Measurements from ENCODE around the gene WWC2.
"Not testable (repeated sequence)": the region's sequence is repeated elsewhere in the genome, so short reads cannot be mapped to it uniquely, and the experiment has no call there.

WWC2 gene

GRCh38 chr4:183101956-183102480 is 3.0 kb downstream of the WWC2 start:
- no peak for DNase-seq

DNA sequence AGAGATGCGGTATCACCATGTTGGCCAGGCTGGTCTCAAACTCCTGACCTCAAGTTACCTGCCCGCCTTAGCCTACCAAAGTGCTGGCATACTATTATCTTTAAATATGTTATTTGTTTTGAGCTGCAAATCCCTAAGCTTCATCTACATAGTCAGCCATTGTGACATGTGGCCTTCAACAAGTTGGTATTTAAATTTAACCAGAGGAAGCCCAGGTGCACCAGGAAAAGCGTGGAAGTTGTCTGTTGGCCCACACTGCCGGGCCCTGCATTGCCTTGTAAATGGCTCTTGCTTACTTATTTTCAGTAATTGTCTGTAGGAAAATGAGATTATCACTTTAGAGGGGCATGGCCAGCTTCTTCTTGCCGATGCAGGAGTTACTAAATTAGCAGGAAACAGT is 6.0 kb downstream of the WWC2 start:
- DNase-seq = no peak

GRCh38 chr4:183106839-183107238 is 7.8 kb downstream of the WWC2 start:
- DNase-seq = no peak

- DNase-seq = no peak
Measured at GRCh38 chr4:183107891-183108459, 8.9 kb downstream of the WWC2 start.

- no peak for DNase-seq
Measured at GRCh38 chr4:183110244-183110643, 11.2 kb downstream of the WWC2 start.

GRCh38 chr4:183111452-183111885 is 12.4 kb downstream of the WWC2 start:
- DNase-seq = no peak

- no peak for DNase-seq
Measured at GRCh38 chr4:183118141-183118540, 19.1 kb downstream of the WWC2 start.

DNA sequence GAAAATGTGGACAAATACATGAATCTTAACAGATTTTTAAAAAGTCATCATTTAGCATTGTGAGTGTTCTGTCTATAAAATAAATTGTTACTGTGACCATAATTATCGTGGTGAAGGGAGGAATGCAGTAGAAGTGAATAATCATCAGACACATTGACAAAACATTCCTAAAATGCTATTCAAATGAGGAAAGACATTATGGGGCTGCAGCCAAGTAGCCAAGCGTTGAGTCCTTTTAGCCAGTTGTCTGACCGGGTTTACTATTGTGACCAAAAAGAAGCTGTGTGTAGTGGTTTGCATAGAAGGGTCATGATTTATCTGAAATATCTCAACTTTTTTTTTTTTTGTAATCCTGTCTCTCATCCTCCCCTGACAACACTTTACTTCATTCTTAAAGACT is 19.5 kb downstream of the WWC2 start:
- no peak for DNase-seq

GRCh38 chr4:183121660-183122059 is 22.6 kb downstream of the WWC2 start:
- not testable (repeated sequence) for DNase-seq

DNA sequence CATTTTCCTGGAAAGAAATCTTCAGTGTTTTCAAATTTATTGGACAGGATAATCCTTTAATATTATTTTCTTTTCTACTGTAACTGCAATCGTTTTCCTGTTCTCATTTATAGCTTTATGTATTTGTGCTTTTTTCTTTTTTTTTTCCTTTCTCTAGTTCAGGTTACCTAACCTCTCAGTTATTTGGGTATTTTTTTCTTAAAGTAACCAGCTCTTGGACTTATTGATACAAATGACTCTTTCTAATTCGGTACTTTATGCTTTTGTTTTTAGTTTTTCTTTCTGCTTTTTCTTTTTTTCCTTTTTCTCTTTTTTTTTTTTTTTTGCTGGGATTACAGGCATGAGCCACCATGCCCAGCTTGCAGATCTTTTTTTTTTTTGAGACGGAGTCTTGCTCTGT is 25.2 kb downstream of the WWC2 start:
- DNase-seq = no peak

- no peak for DNase-seq
Measured at GRCh38 chr4:183124865-183125264, 25.8 kb downstream of the WWC2 start.

GRCh38 chr4:183129125-183129524 is 30.1 kb downstream of the WWC2 start:
- no peak for DNase-seq

DNA sequence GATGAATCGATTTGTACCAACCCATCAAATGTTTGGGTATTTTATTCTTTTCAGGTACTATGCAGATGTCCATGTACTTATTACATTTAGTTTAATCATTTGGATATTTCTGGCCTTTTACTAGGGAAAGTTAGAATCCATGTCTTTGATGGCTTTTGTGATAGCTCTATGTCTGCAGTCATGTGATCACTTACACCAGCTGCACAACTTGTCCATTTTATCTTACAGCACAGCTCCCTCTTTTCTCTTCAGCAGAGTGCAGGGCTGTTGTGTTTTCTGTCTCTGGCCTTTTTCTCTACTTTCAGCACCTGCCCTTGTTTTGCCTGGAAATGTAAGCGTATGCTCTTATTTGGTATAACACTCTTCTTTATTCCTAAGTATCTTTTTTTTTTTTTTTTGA is 30.6 kb downstream of the WWC2 start:
- no peak for DNase-seq

DNA sequence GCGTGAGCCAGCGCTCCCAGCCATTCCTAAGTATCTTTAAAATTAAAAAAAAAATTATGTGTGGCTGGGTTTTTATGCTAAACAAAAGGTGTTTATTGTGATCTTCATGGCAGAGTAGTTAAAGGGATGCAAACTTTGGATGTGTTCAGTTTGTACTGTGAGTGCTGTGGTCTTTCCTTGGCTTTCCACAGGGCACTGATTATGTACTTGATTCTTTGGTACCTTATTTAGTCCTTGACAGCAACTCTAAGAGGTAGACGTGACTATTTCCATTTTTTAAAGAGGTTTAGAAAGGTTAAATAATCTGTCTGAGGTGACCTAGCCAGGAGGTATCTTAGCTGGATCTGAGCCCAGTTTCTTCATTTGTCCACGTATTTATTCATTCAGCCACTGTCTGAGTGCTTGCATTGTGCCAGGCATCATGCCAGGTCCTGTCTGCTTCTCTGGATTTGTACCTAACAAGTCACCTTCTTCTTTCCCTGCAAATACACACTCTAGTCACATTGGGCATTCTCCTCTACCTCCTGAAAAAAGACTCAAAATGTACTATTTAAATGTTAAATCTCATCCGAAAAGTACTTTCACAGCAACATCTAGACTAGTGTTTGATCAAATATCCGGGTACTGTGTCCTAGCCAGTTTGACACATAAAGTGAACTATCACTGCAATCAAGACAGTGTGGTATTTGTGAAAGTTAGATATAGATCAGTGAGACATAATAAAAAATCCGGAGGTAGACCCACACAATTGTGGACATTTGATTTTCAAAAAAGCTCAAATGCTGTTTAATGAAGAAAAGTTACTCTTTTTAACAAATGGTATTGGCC is 31.5 kb downstream of the WWC2 start:
- no peak for DNase-seq

GRCh38 chr4:183132081-183132480 is 33.0 kb downstream of the WWC2 start:
- DNase-seq = no peak

- DNase-seq = no peak
Measured at GRCh38 chr4:183132865-183133264, 33.8 kb downstream of the WWC2 start.

DNA sequence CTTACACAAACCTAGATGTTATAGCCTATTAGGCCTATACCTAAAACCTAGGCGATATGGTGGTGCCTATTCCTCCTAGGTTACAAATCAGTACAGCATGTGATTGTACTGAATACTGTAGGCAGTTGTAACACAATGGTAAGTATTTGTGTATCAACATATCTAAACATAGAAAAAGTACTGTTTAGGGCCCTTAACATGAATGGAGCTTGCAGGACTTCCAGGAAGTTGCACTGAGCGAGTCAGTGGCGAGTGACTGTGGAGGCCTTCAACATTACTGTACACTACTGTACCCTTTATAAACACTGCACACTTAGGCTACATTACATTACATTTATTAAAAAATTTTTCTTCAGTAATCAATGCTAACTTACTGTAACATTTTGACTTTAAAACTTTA is 37.8 kb downstream of the WWC2 start:
- no peak for DNase-seq

- DNase-seq = no peak
Measured at GRCh38 chr4:183139058-183139750, 40.1 kb downstream of the WWC2 start.

DNA sequence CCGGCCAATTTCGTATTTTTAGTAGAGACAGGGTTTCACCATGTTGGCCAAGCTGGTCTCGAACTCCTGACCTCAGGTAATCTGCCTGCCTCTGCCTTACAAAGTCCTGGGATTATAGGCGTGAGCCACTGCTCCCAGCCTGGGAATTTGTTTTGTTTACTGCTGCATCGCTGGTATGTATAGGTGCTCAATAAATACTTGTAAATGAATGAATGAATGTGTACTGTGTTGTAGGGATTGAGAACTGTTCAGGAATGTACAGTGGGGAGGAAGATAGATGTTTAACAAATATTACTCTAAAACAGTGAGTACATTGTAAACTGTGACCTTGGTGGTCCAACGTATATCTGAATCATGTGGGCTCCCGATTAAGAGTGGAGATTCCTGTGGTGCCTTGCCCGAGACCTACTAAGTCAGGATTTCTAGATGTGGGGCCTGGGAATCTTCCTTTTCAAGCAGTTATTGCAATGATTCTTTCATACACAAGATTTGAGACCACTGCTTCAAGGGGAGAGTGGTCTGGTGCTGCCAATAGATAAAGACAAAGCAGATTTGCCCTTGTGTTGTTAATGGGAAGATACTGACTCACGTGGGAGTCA is 41.0 kb downstream of the WWC2 start:
- DNase-seq = no peak

DNA sequence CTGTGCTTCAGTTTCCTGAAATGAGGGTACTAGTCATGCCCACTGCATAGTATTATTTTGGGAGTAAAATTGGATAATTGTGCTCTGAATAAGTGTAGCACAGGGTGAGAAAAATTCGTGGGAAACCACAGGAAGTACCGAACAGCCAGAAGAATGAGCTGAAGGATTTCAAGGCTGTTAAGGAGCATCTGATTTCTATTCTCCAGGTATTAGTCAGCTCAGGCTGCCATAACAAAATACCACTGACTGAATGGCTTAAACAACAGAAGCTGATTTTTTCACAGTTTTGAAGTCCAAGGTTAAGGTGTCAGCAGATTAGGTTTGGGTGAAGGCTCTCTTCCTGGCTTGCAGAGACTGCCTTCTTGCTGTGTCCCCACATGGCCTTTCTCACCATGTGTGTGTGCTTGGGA is 41.9 kb downstream of the WWC2 start:
- no peak for DNase-seq

- DNase-seq = no peak
Measured at GRCh38 chr4:183141997-183142396, 42.9 kb downstream of the WWC2 start.

DNA sequence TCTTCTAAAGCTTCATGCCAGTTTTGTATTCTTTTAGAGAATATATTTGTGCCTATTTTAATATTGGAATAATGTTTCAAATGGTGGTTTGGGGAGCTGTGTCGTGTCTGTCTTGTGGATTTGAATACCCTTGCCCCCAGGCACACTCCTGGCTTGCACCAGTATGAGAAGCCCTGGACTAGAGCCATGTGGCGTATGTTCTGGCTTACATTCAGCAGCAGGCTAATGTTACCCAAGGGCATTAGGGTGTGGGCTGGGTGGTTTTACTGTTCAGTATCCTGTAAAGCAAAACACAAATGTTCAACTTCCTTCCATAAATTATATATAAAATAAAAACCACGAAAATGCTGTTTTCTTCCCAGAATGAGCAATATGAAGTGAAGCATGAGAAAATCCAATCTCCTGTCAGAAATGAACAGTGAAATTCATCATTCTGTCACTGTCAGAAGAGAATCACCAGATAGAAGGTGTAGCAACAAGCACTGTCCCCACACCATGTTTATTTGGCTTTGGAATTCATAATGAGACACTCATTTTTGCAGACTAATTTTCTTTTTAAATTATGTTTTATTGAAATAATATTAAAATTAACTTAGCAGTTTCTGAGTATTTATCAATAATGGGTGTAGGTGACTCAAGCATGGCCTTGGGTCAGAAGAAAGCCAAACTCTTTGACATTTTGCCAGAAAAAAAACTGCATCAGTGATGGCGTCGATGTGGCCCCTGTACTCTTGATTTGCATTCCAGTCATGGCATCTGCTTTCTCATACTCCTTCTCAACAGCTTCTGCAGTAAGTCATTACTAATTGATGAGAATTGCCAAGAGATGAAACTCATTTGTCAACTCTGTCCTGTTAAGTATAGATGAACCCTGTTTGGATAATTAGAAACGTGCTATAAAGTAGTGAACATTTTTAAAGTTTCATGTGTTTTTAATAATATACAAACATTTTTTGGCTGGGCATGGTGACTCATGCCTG is 43.8 kb downstream of the WWC2 start:
- DNase-seq = no peak
